ENCODE results near the gene PGBD5.

The PGBD5 gene

GRCh38 chr1:230354005-230354404, 72.1 kb downstream of the PGBD5 start:
- Histone ChIP-seq H3K36me3 (ENCODE audit: control insufficient read depth in 1 of 2, insufficient read depth in 2 of 2, low read length in 2 of 2) (no peaks in the 10 kb centered on the region), H3K9me3 (ENCODE audit: control insufficient read depth in 1 of 2, low read length in 2 of 2) (no peaks in the 10 kb centered on the region), H3K4me1 (ENCODE audit: control insufficient read depth in 1 of 2, insufficient read depth in 2 of 2, low read length in 2 of 2) (no peaks in the 10 kb centered on the region), H3K27me3 (ENCODE audit: control insufficient read depth in 1 of 2, insufficient read depth in 2 of 2, low read length in 2 of 2) (no peaks in the 10 kb centered on the region), H3K9ac (ENCODE audit: low read depth in 1 of 2, low read length in 2 of 2) (no peak overlapping the region), H3K4me3 (ENCODE audit: low read depth in 1 of 2, low read length in 2 of 2) (no peak overlapping the region), H3K27ac (ENCODE audit: low read depth, low read length) (no peak overlapping the region)

GRCh38 chr1:230352537-230352936, 73.6 kb downstream of the PGBD5 start:
- no peaks in the 10 kb centered on the region for H3K4me1 ChIP-seq (ENCODE audit: control insufficient read depth in 1 of 2, insufficient read depth in 2 of 2, low read length in 2 of 2)
- no peak overlapping the region for H3K27ac ChIP-seq (ENCODE audit: low read depth, low read length)
- H3K4me3 ChIP-seq (ENCODE audit: low read depth in 1 of 2, low read length in 2 of 2) = no peak overlapping the region
- H3K36me3 ChIP-seq (ENCODE audit: control insufficient read depth in 1 of 2, insufficient read depth in 2 of 2, low read length in 2 of 2) = no peaks in the 10 kb centered on the region
- no peak overlapping the region for H3K9ac ChIP-seq (ENCODE audit: low read depth in 1 of 2, low read length in 2 of 2)
- H3K27me3 ChIP-seq (ENCODE audit: control insufficient read depth in 1 of 2, insufficient read depth in 2 of 2, low read length in 2 of 2) = no peaks in the 10 kb centered on the region
- no peaks in the 10 kb centered on the region for H3K9me3 ChIP-seq (ENCODE audit: control insufficient read depth in 1 of 2, low read length in 2 of 2)

- Histone ChIP-seq H3K27ac (ENCODE audit: low read depth, low read length) (no peak overlapping the region), H3K9me3 (ENCODE audit: control insufficient read depth in 1 of 2, low read length in 2 of 2) (no peaks in the 10 kb centered on the region), H3K36me3 (ENCODE audit: control insufficient read depth in 1 of 2, insufficient read depth in 2 of 2, low read length in 2 of 2) (no peaks in the 10 kb centered on the region), H3K27me3 (ENCODE audit: control insufficient read depth in 1 of 2, insufficient read depth in 2 of 2, low read length in 2 of 2) (no peaks in the 10 kb centered on the region), H3K9ac (ENCODE audit: low read depth in 1 of 2, low read length in 2 of 2) (no peak overlapping the region), H3K4me3 (ENCODE audit: low read depth in 1 of 2, low read length in 2 of 2) (no peak overlapping the region), H3K4me1 (ENCODE audit: control insufficient read depth in 1 of 2, insufficient read depth in 2 of 2, low read length in 2 of 2) (no peaks in the 10 kb centered on the region)
Observed at GRCh38 chr1:230351983-230352382, 74.1 kb downstream of the PGBD5 start.

DNA sequence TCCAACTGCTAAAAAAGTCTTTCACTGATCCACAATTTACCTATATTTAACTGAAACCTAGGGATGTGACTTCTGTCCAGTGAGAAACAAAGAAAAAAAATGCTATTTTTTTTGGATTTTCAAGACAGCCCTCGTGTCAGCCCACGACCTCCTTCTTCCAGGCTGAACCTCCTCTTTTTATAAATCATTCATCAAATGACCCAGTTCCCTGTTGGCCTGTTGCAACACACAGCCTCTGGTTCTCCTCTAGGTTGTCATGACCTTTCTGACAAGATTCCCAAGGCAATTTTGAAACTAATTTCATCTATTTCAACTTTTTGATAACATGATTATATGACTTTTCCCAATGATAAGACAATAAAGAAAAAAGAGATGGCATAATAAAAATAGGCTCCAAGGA, 74.6 kb downstream of the PGBD5 start:
- Histone ChIP-seq H3K4me3 (ENCODE audit: low read depth in 1 of 2, low read length in 2 of 2) (no peak overlapping the region), H3K36me3 (ENCODE audit: control insufficient read depth in 1 of 2, insufficient read depth in 2 of 2, low read length in 2 of 2) (no peaks in the 10 kb centered on the region), H3K9me3 (ENCODE audit: control insufficient read depth in 1 of 2, low read length in 2 of 2) (no peaks in the 10 kb centered on the region), H3K27me3 (ENCODE audit: control insufficient read depth in 1 of 2, insufficient read depth in 2 of 2, low read length in 2 of 2) (no peaks in the 10 kb centered on the region), H3K4me1 (ENCODE audit: control insufficient read depth in 1 of 2, insufficient read depth in 2 of 2, low read length in 2 of 2) (no peaks in the 10 kb centered on the region), H3K27ac (ENCODE audit: low read depth, low read length) (no peak overlapping the region), H3K9ac (ENCODE audit: low read depth in 1 of 2, low read length in 2 of 2) (no peak overlapping the region)

- no peak overlapping the region for H3K9ac ChIP-seq (ENCODE audit: low read depth in 1 of 2, low read length in 2 of 2)
- H3K27ac ChIP-seq (ENCODE audit: low read depth, low read length) = no peak overlapping the region
- H3K4me1 ChIP-seq (ENCODE audit: control insufficient read depth in 1 of 2, insufficient read depth in 2 of 2, low read length in 2 of 2) = no peaks in the 10 kb centered on the region
- H3K27me3 ChIP-seq (ENCODE audit: control insufficient read depth in 1 of 2, insufficient read depth in 2 of 2, low read length in 2 of 2) = no peaks in the 10 kb centered on the region
- H3K4me3 ChIP-seq (ENCODE audit: low read depth in 1 of 2, low read length in 2 of 2) = no peak overlapping the region
- H3K9me3 ChIP-seq (ENCODE audit: control insufficient read depth in 1 of 2, low read length in 2 of 2) = no peaks in the 10 kb centered on the region
- H3K36me3 ChIP-seq (ENCODE audit: control insufficient read depth in 1 of 2, insufficient read depth in 2 of 2, low read length in 2 of 2) = no peaks in the 10 kb centered on the region
Observed at GRCh38 chr1:230350208-230350921, 75.8 kb downstream of the PGBD5 start.

GRCh38 chr1:230349020-230349393, 77.1 kb downstream of the PGBD5 start:
- H3K4me1 ChIP-seq (ENCODE audit: control insufficient read depth in 1 of 2, insufficient read depth in 2 of 2, low read length in 2 of 2) = no peaks in the 10 kb centered on the region
- no peak overlapping the region for H3K4me3 ChIP-seq (ENCODE audit: low read depth in 1 of 2, low read length in 2 of 2)
- no peak overlapping the region for H3K9ac ChIP-seq (ENCODE audit: low read depth in 1 of 2, low read length in 2 of 2)
- no peaks in the 10 kb centered on the region for H3K27me3 ChIP-seq (ENCODE audit: control insufficient read depth in 1 of 2, insufficient read depth in 2 of 2, low read length in 2 of 2)
- no peaks in the 10 kb centered on the region for H3K9me3 ChIP-seq (ENCODE audit: control insufficient read depth in 1 of 2, low read length in 2 of 2)
- no peak overlapping the region for H3K27ac ChIP-seq (ENCODE audit: low read depth, low read length)
- H3K36me3 ChIP-seq (ENCODE audit: control insufficient read depth in 1 of 2, insufficient read depth in 2 of 2, low read length in 2 of 2) = no peaks in the 10 kb centered on the region

DNA sequence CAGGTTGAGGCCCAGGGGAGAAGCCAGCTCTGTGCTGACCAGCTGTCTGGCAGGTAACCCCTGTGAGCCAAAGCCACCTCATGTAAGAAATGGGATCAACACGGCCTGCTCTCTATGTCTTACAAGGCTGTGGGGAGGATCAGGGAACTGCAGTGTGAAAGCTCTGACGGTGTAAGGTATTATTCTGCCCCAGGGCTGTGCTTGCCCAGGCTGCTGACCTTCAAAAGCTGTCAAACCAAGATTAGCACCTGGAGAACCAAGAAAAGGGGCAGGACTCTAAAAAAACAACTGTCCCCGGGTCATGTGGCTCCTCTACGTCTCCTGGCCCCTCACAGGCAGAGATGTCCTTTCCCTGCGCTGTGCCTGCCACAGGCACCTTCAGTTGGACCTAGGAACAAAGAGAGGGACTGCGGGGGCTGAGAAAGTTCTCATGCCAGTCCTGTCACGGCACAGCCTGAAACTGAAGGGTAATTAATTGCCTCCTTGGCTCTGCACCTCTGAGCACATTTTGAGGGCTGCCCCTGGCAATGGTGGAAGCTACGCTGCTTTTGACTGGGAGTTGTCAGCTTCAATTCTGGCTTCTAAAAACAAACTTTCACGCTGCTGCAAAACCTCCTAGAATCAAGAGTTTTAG, 77.6 kb downstream of the PGBD5 start:
- no peak overlapping the region for H3K4me3 ChIP-seq (ENCODE audit: low read depth in 1 of 2, low read length in 2 of 2)
- no peaks in the 10 kb centered on the region for H3K9me3 ChIP-seq (ENCODE audit: control insufficient read depth in 1 of 2, low read length in 2 of 2)
- H3K36me3 ChIP-seq (ENCODE audit: control insufficient read depth in 1 of 2, insufficient read depth in 2 of 2, low read length in 2 of 2) = no peaks in the 10 kb centered on the region
- H3K27ac ChIP-seq (ENCODE audit: low read depth, low read length) = no peak overlapping the region
- no peaks in the 10 kb centered on the region for H3K27me3 ChIP-seq (ENCODE audit: control insufficient read depth in 1 of 2, insufficient read depth in 2 of 2, low read length in 2 of 2)
- H3K4me1 ChIP-seq (ENCODE audit: control insufficient read depth in 1 of 2, insufficient read depth in 2 of 2, low read length in 2 of 2) = no peaks in the 10 kb centered on the region
- H3K9ac ChIP-seq (ENCODE audit: low read depth in 1 of 2, low read length in 2 of 2) = no peak overlapping the region

GRCh38 chr1:230347896-230348295, 78.2 kb downstream of the PGBD5 start:
- Histone ChIP-seq H3K9ac (ENCODE audit: low read depth in 1 of 2, low read length in 2 of 2) (no peak overlapping the region), H3K4me1 (ENCODE audit: control insufficient read depth in 1 of 2, insufficient read depth in 2 of 2, low read length in 2 of 2) (no peaks in the 10 kb centered on the region), H3K9me3 (ENCODE audit: control insufficient read depth in 1 of 2, low read length in 2 of 2) (no peaks in the 10 kb centered on the region), H3K36me3 (ENCODE audit: control insufficient read depth in 1 of 2, insufficient read depth in 2 of 2, low read length in 2 of 2) (no peaks in the 10 kb centered on the region), H3K27me3 (ENCODE audit: control insufficient read depth in 1 of 2, insufficient read depth in 2 of 2, low read length in 2 of 2) (no peaks in the 10 kb centered on the region), H3K4me3 (ENCODE audit: low read depth in 1 of 2, low read length in 2 of 2) (no peak overlapping the region), H3K27ac (ENCODE audit: low read depth, low read length) (no peak overlapping the region)

DNA sequence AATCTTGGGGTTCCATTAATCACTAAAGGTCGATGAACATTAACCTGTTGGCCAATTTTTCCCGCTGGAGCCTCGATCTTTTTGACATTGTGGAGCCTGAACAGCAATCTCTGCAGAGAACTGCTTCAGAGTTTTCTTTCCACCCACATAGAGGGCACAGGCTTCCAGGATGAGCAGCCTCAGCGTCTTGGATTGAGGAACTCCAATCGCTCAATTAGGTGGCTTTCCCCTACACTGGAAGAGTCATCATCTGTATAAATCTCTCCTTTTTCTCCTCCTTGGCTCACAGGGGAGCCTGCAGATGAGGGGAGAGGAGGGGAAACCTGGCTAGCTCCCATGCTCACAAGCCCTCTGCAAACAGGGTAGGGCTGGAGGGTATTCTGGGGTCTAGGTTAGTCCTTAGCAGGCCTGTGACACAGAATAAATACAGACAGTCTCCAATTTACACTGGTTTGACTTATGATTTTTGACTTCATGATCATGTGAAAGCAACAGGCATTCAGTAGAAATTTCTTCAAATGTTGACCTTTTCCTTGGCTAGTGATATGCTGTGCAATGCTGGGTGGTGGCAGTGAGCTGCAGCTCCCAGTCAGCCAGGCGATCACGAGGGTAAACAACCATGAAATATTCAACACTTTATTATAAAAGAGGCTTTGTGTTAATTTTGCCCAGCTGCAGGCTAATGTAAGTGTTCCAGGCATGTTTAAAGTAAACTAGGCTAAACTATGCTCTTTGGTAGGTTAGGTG, 80.8 kb downstream of the PGBD5 start:
- Histone ChIP-seq H3K9me3 (ENCODE audit: control insufficient read depth in 1 of 2, low read length in 2 of 2) (no peaks in the 10 kb centered on the region), H3K27ac (ENCODE audit: low read depth, low read length) (no peak overlapping the region), H3K4me1 (ENCODE audit: control insufficient read depth in 1 of 2, insufficient read depth in 2 of 2, low read length in 2 of 2) (no peaks in the 10 kb centered on the region), H3K9ac (ENCODE audit: low read depth in 1 of 2, low read length in 2 of 2) (no peak overlapping the region), H3K27me3 (ENCODE audit: control insufficient read depth in 1 of 2, insufficient read depth in 2 of 2, low read length in 2 of 2) (no peaks in the 10 kb centered on the region), H3K4me3 (ENCODE audit: low read depth in 1 of 2, low read length in 2 of 2) (no peak overlapping the region), H3K36me3 (ENCODE audit: control insufficient read depth in 1 of 2, insufficient read depth in 2 of 2, low read length in 2 of 2) (no peaks in the 10 kb centered on the region)

DNA sequence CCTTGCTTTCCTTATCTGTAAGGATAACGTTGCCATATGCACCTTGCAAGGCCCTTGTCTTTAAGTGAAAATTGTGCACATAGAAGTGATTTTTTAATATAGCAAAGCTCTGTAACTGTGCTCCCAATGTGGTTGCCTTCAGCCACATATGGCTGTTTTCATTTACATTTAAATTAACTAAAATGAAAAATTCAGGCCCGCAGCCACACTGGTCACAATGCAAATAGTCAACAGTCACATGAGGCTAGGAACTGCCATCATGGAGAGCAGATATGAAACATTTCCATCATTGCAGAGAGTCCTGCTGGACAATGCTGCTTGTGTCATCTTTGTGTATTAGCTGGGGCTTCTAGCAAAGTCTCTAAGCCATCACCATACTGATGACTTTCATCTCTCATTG, 83.4 kb downstream of the PGBD5 start:
- Histone ChIP-seq H3K27ac (ENCODE audit: low read depth, low read length) (no peak overlapping the region), H3K4me3 (ENCODE audit: low read depth in 1 of 2, low read length in 2 of 2) (no peak overlapping the region)

More for the DNA sequence above, 83.4 kb downstream of the PGBD5 start:
- Histone ChIP-seq H3K27me3 (ENCODE audit: control insufficient read depth in 1 of 2, insufficient read depth in 2 of 2, low read length in 2 of 2) (no peaks in the 10 kb centered on the region), H3K36me3 (ENCODE audit: control insufficient read depth in 1 of 2, insufficient read depth in 2 of 2, low read length in 2 of 2) (no peaks in the 10 kb centered on the region), H3K4me1 (ENCODE audit: control insufficient read depth in 1 of 2, insufficient read depth in 2 of 2, low read length in 2 of 2) (no peaks in the 10 kb centered on the region), H3K9ac (ENCODE audit: low read depth in 1 of 2, low read length in 2 of 2) (no peak overlapping the region), H3K9me3 (ENCODE audit: control insufficient read depth in 1 of 2, low read length in 2 of 2) (no peaks in the 10 kb centered on the region)

Data from duodenal mucosa (tissue), 2 donors.